SU-DHL-6 (cell line): ENCODE results near the gene DNMBP.

Experiments
- H2AFZ ChIP-seq: fragments of 200-600 bp; sonication (generic); 2 replicates; pipeline ENCODE4 v1.6.1; 2014; ENCODE audit warnings: low read depth, mild to moderate bottlenecking, moderate library complexity, mixed read lengths, antibody characterized with exemption, low read length; ENCODE audit not compliant: severe bottlenecking
- H3F3A ChIP-seq: fragments of 200-600 bp; shearing (Covaris generic); 2 replicates; pipeline ENCODE4 v1.6.0; 2016; ENCODE audit warnings: antibody characterized with exemption, mild to moderate bottlenecking; ENCODE audit not compliant: insufficient read depth
- H3K27ac ChIP-seq: fragments of 200-600 bp; sonication (generic); 2 replicates; pipeline ENCODE4 v1.5.1; 2016; ENCODE audit warnings: low read depth, mild to moderate bottlenecking, low read length, moderate library complexity, mixed read lengths
- H3K27me3 ChIP-seq: fragments of 200-600 bp; sonication (generic), shearing (Covaris generic); 2 replicates; pipeline ENCODE4 v1.6.0; 2014; ENCODE audit warnings: mild to moderate bottlenecking, low read length
- H3K36me3 ChIP-seq: fragments of 200-600 bp; sonication (generic); 2 replicates; pipeline ENCODE4 v1.6.1; 2014; ENCODE audit warnings: mild to moderate bottlenecking, low read length, mixed read lengths
- H3K4me2 ChIP-seq: fragments of 300-600, 200-600 bp; shearing (Covaris generic), sonication (generic); 2 replicates; pipeline ENCODE4 v1.6.0; 2014; ENCODE audit warnings: low read length, low read depth, mild to moderate bottlenecking; ENCODE audit not compliant: poor library complexity, severe bottlenecking
- H3K4me3 ChIP-seq: fragments of 200-600 bp; sonication (generic); 2 replicates; pipeline ENCODE4 v1.5.1; 2014; ENCODE audit warnings: antibody characterized with exemption, low read length, mild to moderate bottlenecking, mixed read lengths; ENCODE audit not compliant: insufficient read depth, poor library complexity, severe bottlenecking
- H3K79me2 ChIP-seq: fragments of 200-600 bp; sonication (generic); 2 replicates; pipeline ENCODE4 v1.6.1; 2014; ENCODE audit warnings: mild to moderate bottlenecking, low read length, moderate library complexity; ENCODE audit not compliant: insufficient read depth
- H3K9ac ChIP-seq: fragments of 200-600 bp; sonication (generic); 2 replicates; pipeline ENCODE4 v1.7.0; 2014; ENCODE audit warnings: mild to moderate bottlenecking, low read length
- H3K9me2 ChIP-seq: fragments of 200-600 bp; sonication (generic); replicated peaks from 2 replicates; pipeline ENCODE4 v1.6.1; 2014; ENCODE audit warnings: low read length; ENCODE audit not compliant: insufficient read depth
- H3K9me3 ChIP-seq: fragments of 200-600 bp; sonication (generic); 2 replicates; pipeline ENCODE4 v1.6.1; 2014; ENCODE audit warnings: low read length, mixed read lengths; ENCODE audit not compliant: insufficient read depth
- H4K20me1 ChIP-seq: fragments of 200-600 bp; sonication (generic); 2 replicates; pipeline ENCODE4 v1.6.1; 2014; ENCODE audit warnings: low read depth, mild to moderate bottlenecking, antibody characterized with exemption, low read length, moderate library complexity, mixed read lengths
- EZH2phosphoT487 ChIP-seq: fragments of 200-600 bp; sonication (generic), shearing (Covaris generic); conservative IDR thresholded peaks from 2 replicates; pipeline ENCODE4 v1.6.1; 2018; ENCODE audit warnings: mild to moderate bottlenecking, antibody characterized with exemption, low read length, moderate library complexity, mixed read lengths
- TF ChIP-seq, protein P1 (sequence below): fragments of 200-600 bp; sonication (generic); IDR thresholded peaks from one replicate; pipeline ENCODE4 v1.5.1; 2017; ENCODE audit warnings: antibody characterized with exemption, mild to moderate bottlenecking, low read length, moderate library complexity; ENCODE audit not compliant: insufficient read depth, poor library complexity, severe bottlenecking

The DNMBP gene

DNA sequence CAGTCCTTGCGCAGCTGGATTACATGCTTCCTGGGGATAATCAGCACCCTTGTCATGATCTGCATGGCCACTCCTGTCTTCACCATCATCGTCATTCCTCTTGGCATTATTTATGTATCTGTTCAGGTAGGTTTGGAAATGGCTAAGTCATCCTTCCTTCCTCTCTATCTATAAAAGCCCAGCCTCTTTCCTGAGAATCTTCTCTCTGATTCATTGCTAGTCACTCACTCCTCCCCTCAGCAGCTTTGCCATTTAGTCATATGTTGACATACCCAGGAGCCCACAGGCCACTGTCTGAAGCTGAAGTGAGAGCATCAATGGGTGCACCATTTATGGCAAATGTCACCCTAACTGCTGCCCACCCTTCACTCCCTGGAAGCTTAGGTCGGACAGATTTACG is 175.3 kb downstream of the DNMBP start:
- H3K27ac ChIP-seq, result no peak overlapping the region
- no peak for TF ChIP-seq EZH2phosphoT487
- TF ChIP-seq, protein P1, sequence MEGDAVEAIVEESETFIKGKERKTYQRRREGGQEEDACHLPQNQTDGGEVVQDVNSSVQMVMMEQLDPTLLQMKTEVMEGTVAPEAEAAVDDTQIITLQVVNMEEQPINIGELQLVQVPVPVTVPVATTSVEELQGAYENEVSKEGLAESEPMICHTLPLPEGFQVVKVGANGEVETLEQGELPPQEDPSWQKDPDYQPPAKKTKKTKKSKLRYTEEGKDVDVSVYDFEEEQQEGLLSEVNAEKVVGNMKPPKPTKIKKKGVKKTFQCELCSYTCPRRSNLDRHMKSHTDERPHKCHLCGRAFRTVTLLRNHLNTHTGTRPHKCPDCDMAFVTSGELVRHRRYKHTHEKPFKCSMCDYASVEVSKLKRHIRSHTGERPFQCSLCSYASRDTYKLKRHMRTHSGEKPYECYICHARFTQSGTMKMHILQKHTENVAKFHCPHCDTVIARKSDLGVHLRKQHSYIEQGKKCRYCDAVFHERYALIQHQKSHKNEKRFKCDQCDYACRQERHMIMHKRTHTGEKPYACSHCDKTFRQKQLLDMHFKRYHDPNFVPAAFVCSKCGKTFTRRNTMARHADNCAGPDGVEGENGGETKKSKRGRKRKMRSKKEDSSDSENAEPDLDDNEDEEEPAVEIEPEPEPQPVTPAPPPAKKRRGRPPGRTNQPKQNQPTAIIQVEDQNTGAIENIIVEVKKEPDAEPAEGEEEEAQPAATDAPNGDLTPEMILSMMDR, result no peak
- no peaks in the 10 kb centered on the region for H3K79me2 ChIP-seq

DNA sequence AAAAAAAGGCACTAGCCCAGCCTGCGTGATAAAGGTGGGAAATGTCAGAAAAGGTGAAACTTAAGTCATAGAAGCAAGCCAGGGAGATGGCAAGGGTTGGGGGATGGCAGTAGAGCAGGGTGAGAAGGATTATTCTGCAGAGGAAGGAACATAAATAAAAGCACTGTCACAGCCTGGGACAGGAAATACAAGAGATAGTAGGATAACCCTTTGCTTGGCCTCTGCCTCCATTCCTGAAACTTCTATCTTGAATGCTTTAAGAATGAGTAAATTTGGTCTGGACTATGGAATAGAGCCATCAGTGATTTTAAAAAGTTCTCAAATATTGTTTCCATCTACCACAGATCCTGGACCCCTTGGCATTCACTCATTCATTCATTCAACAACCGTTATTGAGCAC is 177.3 kb downstream of the DNMBP start:
- H4K20me1 ChIP-seq, result no peaks in the 10 kb centered on the region
- H3K27ac ChIP-seq, result no peak overlapping the region
- H3K9me3 ChIP-seq, result no peaks in the 10 kb centered on the region
- TF ChIP-seq EZH2phosphoT487, result no peak
- TF ChIP-seq, protein P1, result no peak
- no peaks in the 10 kb centered on the region for H3K79me2 ChIP-seq
- H3K4me3 ChIP-seq, result no peak overlapping the region
- H2AFZ ChIP-seq, result no peak overlapping the region
- no peaks in the 10 kb centered on the region for H3F3A ChIP-seq
- no peak overlapping the region for H3K9ac ChIP-seq
- no peaks in the 10 kb centered on the region for H3K27me3 ChIP-seq
- H3K4me2 ChIP-seq, result no peak overlapping the region
- H3K9me2 ChIP-seq, result no peaks in the 10 kb centered on the region
- H3K36me3 ChIP-seq, result no peaks in the 10 kb centered on the region

More for the DNA sequence above, 175.3 kb downstream of the DNMBP start:
- no peak overlapping the region for H3K4me3 ChIP-seq
- H3K9me2 ChIP-seq, result no peaks in the 10 kb centered on the region
- no peaks in the 10 kb centered on the region for H3K9me3 ChIP-seq
- H4K20me1 ChIP-seq, result no peaks in the 10 kb centered on the region
- H3K36me3 ChIP-seq, result no peaks in the 10 kb centered on the region
- H3F3A ChIP-seq, result no peaks in the 10 kb centered on the region
- no peak overlapping the region for H2AFZ ChIP-seq
- no peak overlapping the region for H3K4me2 ChIP-seq
- no peak overlapping the region for H3K9ac ChIP-seq
- H3K27me3 ChIP-seq, result no peaks in the 10 kb centered on the region

DNA sequence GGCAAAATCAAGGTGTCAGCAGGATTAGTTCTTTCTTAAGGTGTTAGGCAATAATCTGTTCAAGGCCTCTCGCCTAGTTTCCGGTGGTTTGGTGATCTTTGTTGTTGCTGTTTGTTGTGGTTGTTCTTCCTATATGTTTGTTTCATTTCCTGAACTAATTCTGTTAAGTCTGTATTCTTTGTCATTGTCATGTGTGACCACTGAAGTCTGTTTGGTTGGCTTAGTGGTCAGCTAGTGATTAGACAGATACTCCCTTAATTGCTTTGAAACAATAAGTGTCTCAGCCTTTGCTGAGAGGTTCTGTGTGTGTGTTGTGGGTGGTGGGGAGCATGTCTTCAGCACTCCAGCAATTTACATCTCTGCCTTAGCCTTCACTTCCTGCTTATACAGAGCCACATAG is 181.3 kb downstream of the DNMBP start:
- H3K9me2 ChIP-seq, result no peaks in the 10 kb centered on the region
- H3K36me3 ChIP-seq, result no peaks in the 10 kb centered on the region
- H4K20me1 ChIP-seq, result no peaks in the 10 kb centered on the region
- no peak overlapping the region for H3K9ac ChIP-seq
- H3K4me2 ChIP-seq, result no peak overlapping the region
- H2AFZ ChIP-seq, result no peak overlapping the region
- H3K27me3 ChIP-seq, result no peaks in the 10 kb centered on the region
- no peaks in the 10 kb centered on the region for H3F3A ChIP-seq
- no peaks in the 10 kb centered on the region for H3K9me3 ChIP-seq
- no peak overlapping the region for H3K27ac ChIP-seq
- no peak overlapping the region for H3K4me3 ChIP-seq
- H3K79me2 ChIP-seq, result no peaks in the 10 kb centered on the region
- no peak for TF ChIP-seq EZH2phosphoT487
- TF ChIP-seq, protein P1, result no peak
